Muscle layer of duodenum (tissue), 2 donors: ENCODE data around the gene WFDC8.

Experiments used
- H3K27ac ChIP-seq: one replicate; pipeline ENCODE4 v1.7.0; 2013; ENCODE audit warnings: mild to moderate bottlenecking, low read length
- H3K27me3 ChIP-seq: one replicate; pipeline ENCODE4 v1.7.0; 2013; ENCODE audit warnings: low read depth, mild to moderate bottlenecking, control low read depth, low read length
- H3K36me3 ChIP-seq, 2 donors: one replicate each; pipeline ENCODE4 v1.7.0; 2013; ENCODE audit warnings: low read length in 2 of 2, control low read depth in 1 of 2, mild to moderate bottlenecking in 1 of 2; ENCODE audit not compliant: insufficient read depth in 2 of 2, control insufficient read depth in 1 of 2
- H3K4me1 ChIP-seq, 2 donors: one replicate each; pipeline ENCODE4 v1.7.0; 2013; ENCODE audit warnings: low read length in 2 of 2, mild to moderate bottlenecking in 2 of 2, control low read depth in 1 of 2, moderate library complexity in 1 of 2; ENCODE audit not compliant: insufficient read depth in 2 of 2, control insufficient read depth in 1 of 2
- H3K4me3 ChIP-seq, 2 donors: one replicate each; pipeline ENCODE4 v1.7.0; 2013; ENCODE audit warnings: low read length in 2 of 2, low read depth in 1 of 2, mild to moderate bottlenecking in 1 of 2
- H3K9me3 ChIP-seq, 2 donors: one replicate each; pipeline ENCODE4 v1.7.0; 2013; ENCODE audit warnings: low read length in 2 of 2, control low read depth in 1 of 2, mild to moderate bottlenecking in 1 of 2; ENCODE audit not compliant: control insufficient read depth in 1 of 2
- donor health status: healthy.

The WFDC8 gene

DNA sequence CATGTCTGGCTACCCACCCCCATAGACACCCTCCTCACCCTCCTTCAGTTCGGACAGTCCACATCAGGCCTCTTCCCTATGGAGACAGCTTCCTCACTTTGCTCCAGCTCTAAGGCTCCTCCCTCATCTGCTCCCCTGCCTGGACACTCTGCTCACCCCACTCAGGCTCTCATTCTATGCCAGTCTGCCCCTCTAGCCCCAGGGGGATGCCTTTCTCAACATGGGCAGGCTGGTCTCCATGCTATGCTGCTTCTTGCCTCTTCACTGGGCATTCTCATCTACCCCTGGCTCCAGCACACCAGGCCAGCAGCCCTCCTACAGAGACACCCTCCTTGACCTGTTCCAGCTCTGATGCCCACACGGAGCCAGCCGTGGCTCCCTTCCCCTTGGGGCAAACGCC is at the start of gene WFDC8:
Gene WFDC8 (minus strand): TSS at position 101 of the 400 bp plus-strand sequence. CDS start 37 bp downstream, at position 64.
- H3K36me3 ChIP-seq = no peaks in the 10 kb centered on the region
- no peak within 1 kb of the TSS for H3K27ac ChIP-seq
- no peaks in the 10 kb centered on the region for H3K4me1 ChIP-seq
- no peaks in the 10 kb centered on the region for H3K9me3 ChIP-seq
- H3K27me3 ChIP-seq = no peaks in the 10 kb centered on the region
- no peak within 1 kb of the TSS for H3K4me3 ChIP-seq

DNA sequence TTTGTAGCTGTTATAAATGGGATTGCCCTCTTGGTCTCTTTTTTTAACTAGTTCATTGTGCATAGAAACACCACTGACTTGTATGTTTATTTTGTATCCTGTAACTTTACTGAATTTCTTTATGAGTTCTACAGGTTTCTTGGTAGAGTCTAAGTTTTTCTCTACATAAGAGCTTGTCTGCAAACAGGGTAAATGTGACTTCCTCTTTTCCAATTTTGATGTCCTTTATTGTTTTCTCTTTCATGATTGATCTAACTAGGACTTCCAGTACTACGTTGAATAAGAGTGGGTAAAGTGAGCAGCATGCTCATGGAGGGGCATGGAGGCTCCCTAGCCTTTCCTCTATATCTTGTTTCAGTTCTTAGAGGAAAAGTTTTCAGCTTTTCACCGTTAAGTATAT is 47.5 kb upstream of the WFDC8 start:
- Histone ChIP-seq H3K27me3 (no peaks in the 10 kb centered on the region), H3K4me1 (no peaks in the 10 kb centered on the region), H3K9me3 (no peaks in the 10 kb centered on the region), H3K27ac (no peak overlapping the region), H3K4me3 (no peak overlapping the region), H3K36me3 (no peaks in the 10 kb centered on the region)

DNA sequence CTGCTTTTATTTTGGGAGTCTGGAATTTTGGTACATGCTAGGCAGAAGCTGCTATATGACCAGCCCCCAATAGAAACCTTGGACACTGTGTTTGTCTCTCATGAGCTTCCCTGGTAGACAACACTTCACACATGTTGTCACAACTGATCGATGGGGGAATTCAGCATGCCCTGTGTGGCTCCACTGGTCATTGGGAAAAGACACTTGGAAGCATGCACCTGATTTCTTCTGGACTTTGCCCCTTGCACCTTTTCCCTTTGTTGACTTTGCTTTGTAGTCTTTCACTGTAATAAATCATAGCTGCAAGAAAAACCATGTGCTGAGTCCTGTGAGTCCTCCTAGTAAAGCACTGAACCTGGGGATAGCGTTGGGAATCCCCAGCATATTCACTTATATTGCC is 42.5 kb upstream of the WFDC8 start:
- Histone ChIP-seq H3K27me3 (no peaks in the 10 kb centered on the region), H3K36me3 (no peaks in the 10 kb centered on the region), H3K4me1 (no peaks in the 10 kb centered on the region), H3K9me3 (no peaks in the 10 kb centered on the region), H3K27ac (no peak overlapping the region), H3K4me3 (no peak overlapping the region)

DNA sequence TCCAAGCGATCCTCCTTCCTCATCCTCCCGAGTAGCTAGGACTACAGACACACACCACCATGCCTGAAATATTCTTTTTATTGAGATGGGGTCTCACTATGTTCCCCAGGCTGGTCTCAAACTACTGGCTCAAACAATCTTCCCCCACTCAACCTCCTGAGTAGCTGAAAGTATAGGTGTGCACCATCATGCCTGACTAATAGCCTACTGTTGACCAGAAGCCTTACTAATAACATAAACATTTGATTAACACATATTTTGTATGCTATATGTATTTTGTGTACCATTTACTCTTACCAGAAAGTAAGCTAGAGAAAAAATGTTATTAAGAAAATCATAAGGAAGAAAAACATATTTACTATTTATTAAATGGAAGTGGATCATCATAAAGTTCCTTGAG is 38.5 kb upstream of the WFDC8 start:
- H3K27ac ChIP-seq = no peak overlapping the region
- H3K36me3 ChIP-seq = no peaks in the 10 kb centered on the region
- no peaks in the 10 kb centered on the region for H3K4me1 ChIP-seq
- H3K4me3 ChIP-seq = no peak overlapping the region
- no peaks in the 10 kb centered on the region for H3K9me3 ChIP-seq
- H3K27me3 ChIP-seq = no peaks in the 10 kb centered on the region

DNA sequence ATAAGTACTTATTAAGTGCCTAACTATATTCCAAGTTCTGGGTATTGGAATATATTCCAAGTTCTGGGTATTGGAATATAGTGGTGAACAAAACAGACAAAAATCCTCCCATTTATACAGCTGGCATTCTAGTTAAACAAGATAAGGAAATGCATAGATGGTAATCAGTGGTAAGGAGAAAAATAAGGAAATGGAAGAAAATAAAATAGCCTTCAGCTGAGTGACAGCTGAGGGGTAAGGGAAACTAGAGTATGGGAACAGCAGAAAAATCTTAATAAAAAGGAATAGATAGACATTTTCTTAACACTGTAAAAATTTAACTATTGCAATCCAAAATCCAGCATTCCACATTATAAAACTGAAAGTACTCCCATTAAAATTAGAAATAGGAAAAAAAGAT is 33.2 kb upstream of the WFDC8 start:
- Histone ChIP-seq H3K27me3 (no peaks in the 10 kb centered on the region), H3K4me3 (no peak overlapping the region), H3K36me3 (no peaks in the 10 kb centered on the region), H3K9me3 (peaks cover 0 to under 1% of the 10 kb centered on the region in 2 donors), H3K4me1 (no peaks in the 10 kb centered on the region), H3K27ac (no peak overlapping the region)

DNA sequence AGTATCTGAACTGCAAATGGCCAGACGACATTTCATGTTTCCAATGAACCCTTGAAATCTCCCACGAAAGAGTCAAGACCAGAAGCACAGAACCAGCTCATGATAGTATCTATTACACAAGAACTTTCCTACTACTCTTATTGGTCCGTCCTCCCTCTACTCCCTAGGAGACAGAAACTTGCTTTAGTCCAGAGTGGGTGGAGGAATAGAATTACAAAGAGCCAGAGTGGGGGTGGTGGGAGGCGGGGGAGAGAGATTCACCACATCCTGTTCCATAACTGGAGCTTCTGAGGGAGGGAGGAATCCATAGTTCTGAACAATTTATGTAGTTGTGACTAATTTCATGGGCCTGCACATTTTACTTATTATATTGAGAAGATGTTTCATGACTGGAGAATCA is 32.0 kb upstream of the WFDC8 start:
- no peaks in the 10 kb centered on the region for H3K36me3 ChIP-seq
- H3K27me3 ChIP-seq = no peaks in the 10 kb centered on the region
- no peaks in the 10 kb centered on the region for H3K4me1 ChIP-seq
- no peak overlapping the region for H3K27ac ChIP-seq
- no peak overlapping the region for H3K4me3 ChIP-seq
- peaks cover 0 to 4% of the 10 kb centered on the region in 2 donors for H3K9me3 ChIP-seq

DNA sequence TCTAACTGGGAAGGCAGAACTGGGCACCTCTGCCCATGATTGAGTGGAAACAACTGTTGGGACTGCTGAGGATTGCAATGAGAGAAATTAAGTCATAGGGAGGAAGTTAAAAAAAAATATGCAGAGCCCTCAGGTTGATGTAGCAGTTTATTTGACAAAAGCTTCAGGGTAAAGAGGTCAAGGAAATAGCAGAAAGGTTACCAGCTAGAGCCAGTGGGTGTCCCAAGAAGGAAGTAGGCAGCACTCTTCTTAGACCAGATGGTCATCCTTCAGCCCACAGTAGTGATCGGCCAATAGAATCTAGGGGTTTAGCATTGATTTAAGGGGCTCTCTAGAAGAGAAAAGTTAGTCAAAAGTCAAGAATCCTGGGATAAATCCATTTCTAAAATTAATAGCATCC is 28.7 kb upstream of the WFDC8 start:
- Histone ChIP-seq H3K36me3 (no peaks in the 10 kb centered on the region), H3K9me3 (peaks cover 0 to 4% of the 10 kb centered on the region in 2 donors)

DNA sequence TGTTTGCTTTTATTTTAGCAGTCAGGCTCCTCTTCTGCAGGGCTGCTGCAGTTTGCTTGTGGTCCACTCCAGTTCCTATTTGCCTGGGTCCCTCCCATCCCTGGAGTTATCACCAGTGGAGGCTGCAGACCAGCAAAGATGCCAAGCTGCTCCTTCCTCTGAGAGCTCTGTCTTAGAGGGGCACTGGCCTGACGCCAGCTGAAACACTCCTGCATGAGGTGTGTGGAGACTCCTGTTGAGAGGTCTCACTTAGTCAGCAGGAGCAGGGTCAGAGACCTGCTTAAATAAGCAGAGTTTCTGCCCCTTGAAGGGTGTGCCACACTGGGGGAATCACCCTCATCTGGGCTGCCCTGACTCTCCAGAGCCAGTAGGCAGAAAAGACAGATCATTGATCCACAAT is 16.2 kb upstream of the WFDC8 start:
- H3K36me3 ChIP-seq = no peaks in the 10 kb centered on the region
- no peaks in the 10 kb centered on the region for H3K9me3 ChIP-seq
- no peaks in the 10 kb centered on the region for H3K27me3 ChIP-seq
- H3K27ac ChIP-seq = no peak overlapping the region
- no peaks in the 10 kb centered on the region for H3K4me1 ChIP-seq
- H3K4me3 ChIP-seq = no peak overlapping the region

More for the DNA sequence above, 28.7 kb upstream of the WFDC8 start:
- no peaks in the 10 kb centered on the region for H3K4me1 ChIP-seq
- H3K27me3 ChIP-seq = no peaks in the 10 kb centered on the region
- H3K27ac ChIP-seq = no peak overlapping the region
- no peak overlapping the region for H3K4me3 ChIP-seq

DNA sequence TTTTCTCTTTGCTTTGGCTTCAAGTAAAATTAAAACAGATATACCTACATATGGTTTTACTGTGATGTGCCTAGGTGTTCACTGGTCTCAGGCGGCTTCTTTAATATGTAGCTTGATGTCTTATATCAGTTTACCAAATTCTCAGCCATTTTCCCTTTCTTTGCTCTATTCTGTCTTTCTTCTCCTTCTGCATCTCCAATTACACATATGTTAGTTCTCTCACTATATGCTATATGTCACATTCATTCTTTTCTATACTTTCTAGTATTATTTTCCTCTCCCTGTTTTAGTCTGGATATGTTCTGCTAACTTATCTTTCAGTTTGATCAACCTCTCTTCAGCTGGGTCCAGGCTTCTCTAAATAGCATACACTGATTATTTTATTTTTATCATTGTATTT is 14.4 kb upstream of the WFDC8 start:
- no peak overlapping the region for H3K27ac ChIP-seq
- H3K9me3 ChIP-seq = no peaks in the 10 kb centered on the region
- H3K4me1 ChIP-seq = no peaks in the 10 kb centered on the region
- no peak overlapping the region for H3K4me3 ChIP-seq
- no peaks in the 10 kb centered on the region for H3K36me3 ChIP-seq
- H3K27me3 ChIP-seq = no peaks in the 10 kb centered on the region

DNA sequence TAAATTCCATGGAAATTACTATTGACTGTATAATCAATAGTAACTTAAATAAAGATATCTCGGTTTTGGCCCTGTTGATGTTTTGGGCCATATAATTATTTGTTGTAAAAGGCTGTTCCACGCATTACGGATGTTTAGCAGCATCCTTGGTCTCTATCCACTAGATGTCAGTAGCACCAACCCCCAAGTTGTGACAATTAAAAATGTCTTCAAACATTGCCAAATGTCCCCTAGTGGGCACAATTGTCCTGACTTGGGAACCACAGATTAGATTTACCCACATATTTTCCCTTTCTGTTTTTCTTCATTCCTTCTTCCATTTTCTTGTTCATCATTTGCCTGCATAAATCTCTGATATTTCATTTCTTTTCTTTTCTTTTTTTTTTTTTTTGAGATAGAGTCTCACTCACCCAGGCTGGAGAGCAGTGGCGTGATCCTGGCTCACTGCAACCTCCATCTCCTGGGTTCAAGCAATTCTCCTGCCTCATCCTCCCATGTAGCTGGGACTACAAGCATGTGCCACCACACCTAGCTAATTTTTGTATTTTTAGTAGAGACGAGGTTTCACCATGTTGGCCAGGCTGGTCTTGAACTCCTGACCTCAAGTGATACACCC is 13.6 kb upstream of the WFDC8 start:
- Histone ChIP-seq H3K4me3 (no peak overlapping the region), H3K4me1 (no peaks in the 10 kb centered on the region), H3K36me3 (no peaks in the 10 kb centered on the region), H3K9me3 (no peaks in the 10 kb centered on the region), H3K27me3 (no peaks in the 10 kb centered on the region), H3K27ac (no peak overlapping the region)

DNA sequence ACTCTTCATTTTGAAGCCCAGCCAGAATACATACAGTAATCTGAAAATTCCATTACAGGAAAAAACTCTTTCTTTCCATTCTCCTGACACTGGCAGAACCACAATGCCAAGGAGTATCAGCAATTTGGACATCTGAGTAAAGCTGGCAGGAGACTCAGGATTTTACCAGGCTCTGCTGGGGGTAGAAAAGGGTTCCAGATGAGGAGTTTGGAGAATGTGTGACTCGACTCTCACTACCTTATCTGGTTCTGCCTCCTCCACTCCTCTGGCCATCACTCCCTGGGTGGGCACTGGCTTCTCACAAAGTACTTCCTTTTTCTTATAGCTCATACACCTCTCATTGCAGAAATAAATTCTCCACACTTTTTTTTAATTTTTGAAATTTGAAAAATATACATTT is 10.6 kb upstream of the WFDC8 start:
- Histone ChIP-seq H3K9me3 (no peaks in the 10 kb centered on the region), H3K4me3 (no peak overlapping the region), H3K4me1 (no peaks in the 10 kb centered on the region), H3K27me3 (no peaks in the 10 kb centered on the region), H3K27ac (no peak overlapping the region), H3K36me3 (no peaks in the 10 kb centered on the region)

DNA sequence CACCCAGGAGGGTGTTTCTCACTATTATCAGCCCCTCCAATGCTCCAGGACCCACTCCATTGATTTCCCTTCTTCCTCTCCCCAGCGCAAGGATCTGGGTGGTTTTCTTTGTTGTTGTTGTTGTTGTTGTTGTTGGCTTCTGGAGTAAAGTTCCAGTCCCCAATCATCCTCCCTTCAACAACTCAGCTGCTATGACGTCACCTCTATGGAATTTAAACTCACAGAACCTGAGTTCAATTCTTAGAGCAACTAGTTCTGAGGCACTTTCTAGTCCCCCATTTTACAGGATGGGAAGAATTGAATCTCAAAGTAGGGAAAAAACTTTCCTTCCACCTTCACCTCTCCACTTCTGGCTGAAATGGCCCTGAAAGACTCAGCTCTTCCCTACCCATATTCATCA is 9.7 kb upstream of the WFDC8 start:
- H3K9me3 ChIP-seq = no peaks in the 10 kb centered on the region
- H3K27me3 ChIP-seq = no peaks in the 10 kb centered on the region
- H3K4me1 ChIP-seq = no peaks in the 10 kb centered on the region
- H3K27ac ChIP-seq = no peak overlapping the region
- no peak overlapping the region for H3K4me3 ChIP-seq
- no peaks in the 10 kb centered on the region for H3K36me3 ChIP-seq
